Neural crest cell (in vitro differentiated cells): ENCODE measurements around the gene CRIM1. TPM values are rescaled to one million over a fixed set of nuclear protein-coding genes. Genes with fewer than 3 reads are reported as not detected.

Experiments
- DNase-seq: peaks from one replicate; pipeline ENCODE4 v3.0.0; 2021; ENCODE audit warnings: low read depth, mixed read lengths, low spot score
- H3K27ac Mint-ChIP-seq: one replicate; pipeline ENCODE4 v1.8.0; 2021; ENCODE audit warnings: mild to moderate bottlenecking, mixed read lengths; ENCODE audit not compliant: unreplicated experiment
- H3K27me3 Mint-ChIP-seq: 2 replicates; pipeline ENCODE4 v1.8.0; 2021; ENCODE audit warnings: low read depth, mild to moderate bottlenecking, mixed read lengths
- H3K36me3 Mint-ChIP-seq: 2 replicates; pipeline ENCODE4 v1.8.0; 2021; ENCODE audit warnings: low read depth, mild to moderate bottlenecking, mixed read lengths
- H3K4me1 Mint-ChIP-seq: 2 replicates; pipeline ENCODE4 v1.8.0; 2021; ENCODE audit warnings: mixed read lengths
- H3K4me3 Mint-ChIP-seq: one replicate; pipeline ENCODE4 v1.8.0; 2021; ENCODE audit warnings: mild to moderate bottlenecking, mixed read lengths
- H3K9me3 Mint-ChIP-seq: 2 replicates; pipeline ENCODE4 v1.8.0; 2021; ENCODE audit warnings: mixed read lengths
- total RNA-seq: library from RNA; stranded (reverse); gene quantifications from 2 replicates; pipeline ENCODE4 v1.2.1, GENCODE V29; 2021
- TF ChIP-seq, protein P1 (sequence below): fragments of 200-600 bp; sonication (generic); conservative IDR thresholded peaks from 2 replicates; pipeline ENCODE4 v1.5.0; 2021; ENCODE audit warnings: antibody characterized with exemption, mild to moderate bottlenecking

Gene CRIM1
- total RNA-seq, 1 donor from 2014 or later: 13.8 TPM

DNA sequence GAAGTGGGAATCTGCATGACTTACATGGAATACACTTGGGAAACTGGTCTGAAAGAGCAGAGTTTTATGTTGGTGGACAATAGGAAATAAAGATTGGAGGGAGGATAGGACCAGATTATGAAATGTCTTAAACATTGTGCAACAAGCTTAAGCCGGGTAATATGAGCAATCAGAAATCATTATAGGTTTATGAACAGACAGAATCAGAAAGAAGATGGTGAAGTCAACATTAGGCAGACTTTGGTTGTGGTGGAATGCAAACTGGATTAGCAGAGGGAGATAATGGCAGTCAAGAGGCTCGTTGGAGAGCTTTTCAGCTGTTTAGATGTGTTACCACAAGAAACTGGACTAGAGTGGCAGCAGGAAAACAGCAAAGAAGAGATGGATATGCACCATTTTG lies 43.5 kb downstream of the CRIM1 start:
- no peak overlapping the region for H3K4me3 Mint-ChIP-seq
- TF ChIP-seq, protein P1, sequence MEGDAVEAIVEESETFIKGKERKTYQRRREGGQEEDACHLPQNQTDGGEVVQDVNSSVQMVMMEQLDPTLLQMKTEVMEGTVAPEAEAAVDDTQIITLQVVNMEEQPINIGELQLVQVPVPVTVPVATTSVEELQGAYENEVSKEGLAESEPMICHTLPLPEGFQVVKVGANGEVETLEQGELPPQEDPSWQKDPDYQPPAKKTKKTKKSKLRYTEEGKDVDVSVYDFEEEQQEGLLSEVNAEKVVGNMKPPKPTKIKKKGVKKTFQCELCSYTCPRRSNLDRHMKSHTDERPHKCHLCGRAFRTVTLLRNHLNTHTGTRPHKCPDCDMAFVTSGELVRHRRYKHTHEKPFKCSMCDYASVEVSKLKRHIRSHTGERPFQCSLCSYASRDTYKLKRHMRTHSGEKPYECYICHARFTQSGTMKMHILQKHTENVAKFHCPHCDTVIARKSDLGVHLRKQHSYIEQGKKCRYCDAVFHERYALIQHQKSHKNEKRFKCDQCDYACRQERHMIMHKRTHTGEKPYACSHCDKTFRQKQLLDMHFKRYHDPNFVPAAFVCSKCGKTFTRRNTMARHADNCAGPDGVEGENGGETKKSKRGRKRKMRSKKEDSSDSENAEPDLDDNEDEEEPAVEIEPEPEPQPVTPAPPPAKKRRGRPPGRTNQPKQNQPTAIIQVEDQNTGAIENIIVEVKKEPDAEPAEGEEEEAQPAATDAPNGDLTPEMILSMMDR: no peak
- no peaks in the 10 kb centered on the region for H3K36me3 Mint-ChIP-seq
- no peak overlapping the region for H3K27ac Mint-ChIP-seq
- no peaks in the 10 kb centered on the region for H3K9me3 Mint-ChIP-seq
- no peak for DNase-seq
- H3K27me3 Mint-ChIP-seq: no peaks in the 10 kb centered on the region
- H3K4me1 Mint-ChIP-seq: no peaks in the 10 kb centered on the region

DNA sequence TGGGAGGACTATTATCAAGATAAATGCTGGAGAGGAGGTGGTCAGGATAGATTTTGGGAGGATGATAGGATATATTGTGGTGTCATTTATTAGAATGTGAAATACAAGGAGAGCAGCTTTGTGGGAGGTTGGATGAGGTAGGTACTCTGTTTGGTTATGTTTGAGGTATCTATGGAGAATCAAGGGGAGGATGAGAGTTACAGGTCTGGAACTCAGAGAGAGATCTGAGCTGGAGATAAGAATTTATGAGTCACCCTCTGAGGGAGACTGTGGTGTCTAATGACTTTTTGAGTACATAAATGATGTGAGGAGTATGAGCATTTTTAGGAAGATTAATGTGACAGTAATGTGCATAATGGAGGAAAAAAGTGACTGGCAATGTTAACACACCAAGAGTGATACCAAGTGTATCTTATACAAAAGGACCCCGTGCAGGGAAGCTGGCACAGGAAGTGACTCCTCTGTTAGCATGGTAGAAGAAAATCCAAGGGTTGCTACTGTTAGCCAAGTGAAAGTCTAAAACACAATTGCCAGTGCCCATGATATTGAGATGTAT lies 48.2 kb downstream of the CRIM1 start:
- no peaks in the 10 kb centered on the region for H3K9me3 Mint-ChIP-seq
- no peaks in the 10 kb centered on the region for H3K27me3 Mint-ChIP-seq
- TF ChIP-seq, protein P1: no peak
- DNase-seq: no peak
- no peak overlapping the region for H3K27ac Mint-ChIP-seq
- H3K4me3 Mint-ChIP-seq: no peak overlapping the region
- no peaks in the 10 kb centered on the region for H3K36me3 Mint-ChIP-seq
- H3K4me1 Mint-ChIP-seq: no peaks in the 10 kb centered on the region

DNA sequence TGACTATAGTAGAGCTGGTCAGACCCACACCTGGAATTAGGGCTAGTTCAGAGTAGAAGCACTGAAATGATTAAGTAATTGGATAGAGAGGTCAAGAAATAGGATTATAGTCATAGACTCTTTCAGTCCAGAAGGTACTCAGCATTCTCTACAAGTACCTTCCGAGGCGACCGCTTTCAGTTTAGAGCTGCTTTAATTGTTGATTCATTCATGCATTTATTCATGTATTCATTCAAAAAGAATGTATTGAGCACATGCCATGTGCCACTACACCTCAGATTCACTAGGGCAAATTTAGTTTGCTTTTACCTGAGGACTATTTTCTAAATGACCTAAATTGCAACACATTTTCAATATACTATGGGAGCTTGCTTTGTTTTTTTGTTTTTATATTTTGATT lies 48.7 kb downstream of the CRIM1 start:
- H3K27ac Mint-ChIP-seq: no peak overlapping the region

DNA sequence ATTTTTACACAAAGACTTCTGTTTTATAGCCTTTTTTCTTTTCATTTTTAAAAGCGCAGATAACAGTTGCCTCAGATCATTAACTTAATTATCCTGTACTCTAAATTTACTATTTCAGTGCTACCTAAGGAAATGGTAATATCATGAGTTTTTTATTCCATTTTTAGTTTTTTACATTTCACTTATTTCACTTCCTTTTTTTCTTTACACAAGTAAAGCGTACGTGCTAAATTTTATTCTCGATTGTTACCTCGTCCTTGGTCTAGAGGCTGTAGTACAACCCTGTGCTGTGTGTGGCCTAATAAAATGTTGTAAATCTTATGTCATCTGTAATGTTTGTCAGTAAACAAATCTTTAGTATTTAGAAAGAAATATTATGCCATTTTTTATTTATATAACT lies 49.2 kb downstream of the CRIM1 start:
- DNase-seq: no peak
- no peak overlapping the region for H3K4me3 Mint-ChIP-seq
- TF ChIP-seq, protein P1: no peak
- H3K4me1 Mint-ChIP-seq: peaks cover under 1% of the 10 kb centered on the region
- H3K9me3 Mint-ChIP-seq: no peaks in the 10 kb centered on the region
- no peaks in the 10 kb centered on the region for H3K27me3 Mint-ChIP-seq
- no peaks in the 10 kb centered on the region for H3K36me3 Mint-ChIP-seq
- H3K27ac Mint-ChIP-seq: no peak overlapping the region

More for the DNA sequence above, 48.7 kb downstream of the CRIM1 start:
- no peaks in the 10 kb centered on the region for H3K36me3 Mint-ChIP-seq
- H3K4me1 Mint-ChIP-seq: no peaks in the 10 kb centered on the region
- no peak for DNase-seq
- no peaks in the 10 kb centered on the region for H3K9me3 Mint-ChIP-seq
- TF ChIP-seq, protein P1: no peak
- H3K27me3 Mint-ChIP-seq: no peaks in the 10 kb centered on the region
- no peak overlapping the region for H3K4me3 Mint-ChIP-seq

DNA sequence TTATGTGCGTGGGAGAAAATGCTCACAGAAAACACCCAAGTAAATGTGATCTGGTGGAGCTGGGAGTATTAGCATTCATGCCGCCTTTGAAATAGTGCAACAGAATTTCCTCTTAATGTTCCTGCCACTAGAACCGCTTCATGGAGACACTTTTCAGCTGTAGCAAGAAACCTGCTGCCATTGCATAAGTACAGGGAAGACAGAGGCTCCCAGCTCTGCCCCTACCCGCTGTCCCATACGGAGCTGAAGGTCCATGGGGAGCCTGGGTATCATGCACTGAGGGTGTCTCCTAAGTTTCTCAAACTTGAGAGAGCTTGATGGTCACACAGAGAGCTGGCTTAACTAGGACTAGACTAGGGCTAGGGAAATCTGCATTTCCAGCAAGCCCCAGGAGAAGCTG lies 49.6 kb downstream of the CRIM1 start:
- no peaks in the 10 kb centered on the region for H3K9me3 Mint-ChIP-seq
- TF ChIP-seq, protein P1: no peak
- no peak overlapping the region for H3K4me3 Mint-ChIP-seq
- no peak overlapping the region for H3K27ac Mint-ChIP-seq
- no peak for DNase-seq
- no peaks in the 10 kb centered on the region for H3K27me3 Mint-ChIP-seq
- no peaks in the 10 kb centered on the region for H3K36me3 Mint-ChIP-seq
- H3K4me1 Mint-ChIP-seq: peaks cover 4% of the 10 kb centered on the region
